HepG2 (cell line): ENCODE measurements around the gene PEPD. TPM values are rescaled to one million over a fixed set of nuclear protein-coding genes. Genes with fewer than 3 reads are reported as not detected.

ENCODE experiments used
- ATAC-seq: fragments of 200-7000 bp; cut with Tn5 transposase; 3 replicates; pipeline ENCODE4 v1.9.1; 2020; ENCODE audit warnings: mild to moderate bottlenecking, moderate library complexity
- BruUV-seq: library from RNA; stranded (reverse); fragments of 400-500 nt; replicated peaks from 2 replicates; lab custom pipeline; 2021; lab: Mats Ljungman, UMichigan
- CTCF ChIA-PET: fragments of 300-600 bp; formaldehyde crosslinking; extraction: SDS; loops from one replicate; lab custom pipeline; 2021; ENCODE audit warnings: low total read pairs, inconsistent platforms, low intra/inter-chr PET ratio; lab: Yijun Ruan, JAX
- POLR2A ChIA-PET: fragments of 350-600 bp; sonication (Branson Sonifier 250); formaldehyde crosslinking; loops from one replicate; lab custom pipeline; 2020; ENCODE audit warnings: antibody characterized with exemption, inconsistent platforms; lab: Yijun Ruan, JAX
- DNase-seq: peaks from one replicate; pipeline ENCODE4 v3.0.0-alpha.2; 2015; ENCODE audit warnings: low spot score
- FAIRE-seq: peaks from 3 replicates; lab custom pipeline; 2011; peaks lifted over from hg19 to GRCh38; lab: Jason Lieb, UNC
- H2AFZ ChIP-seq: one replicate; pipeline ENCODE4 v1.6.1; 2011; ENCODE audit warnings: low read length, inconsistent platforms
- H3K27ac ChIP-seq: fragments of 300-600 bp; 3 replicates; pipeline ENCODE4 v1.8.0; 2011; ENCODE audit warnings: mixed run types, mild to moderate bottlenecking, mixed read lengths, low read length, inconsistent platforms; ENCODE audit not compliant: insufficient read depth; ENCODE audit errors: extremely low read length
- H3K27me3 ChIP-seq, 2 experiments: fragments of 200-600 bp in 1 of 2; 2 replicates in 1 of 2; 3 replicates in 1 of 2; pipeline versions ENCODE4 v1.6.0 to v1.8.0; 2011; ENCODE audit warnings: low read length in 2 of 2, mild to moderate bottlenecking in 2 of 2, moderate library complexity in 2 of 2, inconsistent platforms in 1 of 2; ENCODE audit not compliant: insufficient read depth in 2 of 2, control insufficient read depth in 1 of 2
- H3K36me3 ChIP-seq, 2 experiments: fragments of 200-600 bp in 1 of 2; replicated peaks in 1 of 2; 2 replicates in 1 of 2; 3 replicates in 1 of 2; pipeline versions ENCODE4 v1.5.1 to v1.8.0; 2011; ENCODE audit warnings: low read length in 2 of 2, inconsistent platforms in 1 of 2; ENCODE audit not compliant: insufficient read depth in 2 of 2, control insufficient read depth in 1 of 2
- H3K4me1 ChIP-seq: 2 replicates; pipeline ENCODE4 v1.5.1; 2012; ENCODE audit warnings: low read length, inconsistent platforms; ENCODE audit not compliant: insufficient read depth
- H3K4me2 ChIP-seq: 2 replicates; pipeline ENCODE4 v1.6.0; 2011; ENCODE audit warnings: low read depth, low read length, inconsistent platforms
- H3K4me3 ChIP-seq, 3 experiments: fragments of 200-600 bp in 1 of 3; sonication (generic), shearing (Covaris generic) in 1 of 3; replicated peaks in 1 of 3; 2 replicates each; pipeline ENCODE4 v1.5.1; 2011 to 2016; ENCODE audit warnings: low read length in 3 of 3, inconsistent platforms in 2 of 3, low read depth in 2 of 3, mild to moderate bottlenecking in 2 of 3, control low read depth in 1 of 3, mixed read lengths in 1 of 3; ENCODE audit not compliant: insufficient read depth in 1 of 3
- H3K79me2 ChIP-seq: one replicate; pipeline ENCODE4 v1.6.1; 2011; ENCODE audit warnings: low read length, inconsistent platforms; ENCODE audit not compliant: insufficient read depth
- H3K9ac ChIP-seq: 2 replicates; pipeline ENCODE4 v1.6.0; 2011; ENCODE audit warnings: mild to moderate bottlenecking, low read depth, low read length, inconsistent platforms; ENCODE audit not compliant: insufficient read depth
- H3K9me3 ChIP-seq: 2 replicates; pipeline ENCODE4 v1.5.1; 2012; ENCODE audit warnings: mild to moderate bottlenecking, low read length
- H4K20me1 ChIP-seq: 2 replicates; pipeline ENCODE4 v1.6.0; 2011; ENCODE audit warnings: inconsistent platforms, mild to moderate bottlenecking, low read length, moderate library complexity; ENCODE audit not compliant: insufficient read depth
- BRCA1 ChIP-seq: sonication (generic); formaldehyde crosslinking; IDR thresholded peaks from 2 replicates; pipeline ENCODE4 v1.4.0; 2020; ENCODE audit warnings: missing genetic modification reagents
- CEBPG ChIP-seq: IDR thresholded peaks from 2 replicates; pipeline ENCODE4 v1.6.1; 2016
- HMG20B ChIP-seq: conservative IDR thresholded peaks from 2 replicates; pipeline ENCODE4 v1.6.1; 2016; ENCODE audit warnings: missing genetic modification reagents, missing compliant biosample characterization
- HOXD1 ChIP-seq: sonication (generic); formaldehyde crosslinking; IDR thresholded peaks from 2 replicates; pipeline ENCODE4 v1.5.0; 2020; ENCODE audit warnings: missing genetic modification reagents
- IRF2 ChIP-seq: IDR thresholded peaks from 2 replicates; pipeline ENCODE4 v1.6.1; 2018; ENCODE audit warnings: missing genetic modification reagents, missing compliant biosample characterization
- KLF6 ChIP-seq: IDR thresholded peaks from 2 replicates; pipeline ENCODE4 v1.8.0; 2016; ENCODE audit warnings: missing biosample characterization, missing genetic modification reagents
- MAFG ChIP-seq: sonication (generic); formaldehyde crosslinking; IDR thresholded peaks from 2 replicates; pipeline ENCODE4 v1.5.1; 2020; ENCODE audit warnings: mild to moderate bottlenecking, missing genetic modification reagents
- MAZ ChIP-seq, 2 experiments: sonication (generic) in 1 of 2; formaldehyde crosslinking in 1 of 2; IDR thresholded peaks; 2 replicates each; pipeline versions ENCODE4 v1.5.0 to v1.6.1; 2012 to 2020; ENCODE audit warnings: low read depth in 2 of 2, mild to moderate bottlenecking in 2 of 2, borderline replicate concordance in 1 of 2, improper control_type of control experiment in 1 of 2, low read length in 1 of 2, missing genetic modification reagents in 1 of 2, moderate library complexity in 1 of 2
- MEIS1 ChIP-seq: sonication (generic); formaldehyde crosslinking; IDR thresholded peaks from 2 replicates; pipeline ENCODE4 v1.9.0; 2021; ENCODE audit warnings: mild to moderate bottlenecking, missing genetic modification reagents, moderate library complexity, borderline replicate concordance
- PAF1 ChIP-seq: IDR thresholded peaks from 2 replicates; pipeline ENCODE4 v1.6.1; 2016; ENCODE audit warnings: missing genetic modification reagents, missing compliant biosample characterization
- POLR2A ChIP-seq, 2 experiments: IDR thresholded peaks; 2 replicates each; pipeline ENCODE4 v1.6.1; 2011; ENCODE audit warnings: low read depth in 2 of 2, low read length in 2 of 2, mild to moderate bottlenecking in 1 of 2, moderate library complexity in 1 of 2; ENCODE audit not compliant: insufficient read depth in 1 of 2
- TCF12 ChIP-seq, 2 experiments: fragments of 450-650 bp in 1 of 2; sonication (generic) in 1 of 2; formaldehyde crosslinking in 1 of 2; IDR thresholded peaks; 2 replicates each; pipeline versions ENCODE4 v1.6.1 to v1.8.0; 2017 to 2022; ENCODE audit warnings: antibody characterized with exemption in 1 of 2, mild to moderate bottlenecking in 1 of 2, missing genetic modification reagents in 1 of 2, moderate library complexity in 1 of 2
- ZKSCAN5 ChIP-seq: sonication (generic); formaldehyde crosslinking; IDR thresholded peaks from 2 replicates; pipeline ENCODE4 v1.5.1; 2020; ENCODE audit warnings: mild to moderate bottlenecking, missing genetic modification reagents
- ZNF264 ChIP-seq: sonication (generic); formaldehyde crosslinking; IDR thresholded peaks from 2 replicates; pipeline ENCODE4 v1.4.0; 2020; ENCODE audit warnings: missing genetic modification reagents
- ZNF513 ChIP-seq: sonication (generic); formaldehyde crosslinking; conservative IDR thresholded peaks from 2 replicates; pipeline ENCODE4 v1.5.0; 2020; ENCODE audit warnings: missing genetic modification reagents
- WGBS: methylation state at CpG from one replicate; pipeline ENCODE4 v1.1.6; 2017; ENCODE audit warnings: low lambda C conversion rate; 5-methylcytosine and 5-hydroxymethylcytosine counted together
- in situ Hi-C: cut with HindIII; loops from 2 replicates; pipeline ENCODE4 v1.10.0; 2017; ENCODE audit warnings: low pct_unique_long_range_greater_than_20kb; ENCODE audit not compliant: extremely low pct_ligation_motif_present
- intact Hi-C: fragments of 100-400 bp; cut with micrococcal nuclease; formaldehyde crosslinking; loops from one replicate; pipeline ENCODE4 v1.10.0; 2022; ENCODE audit not compliant: unreplicated experiment
- polyA plus RNA-seq, 8 experiments: library from polyadenylated mRNA; depleted of rRNA in 3 of 8; stranded (reverse) in 7 of 8; unstranded in 1 of 8; fragments of >200 nt; fragmentation: Illumina TruSeq in 4 of 8; extraction: Trizol in 4 of 8; gene quantifications; 2 replicates each; pipeline versions ENCODE4 v1.2.1 to v1.2.3, GENCODE V29; 2011 to 2016; ENCODE audit warnings: low read depth in 4 of 8, missing spikeins in 1 of 8, mixed read lengths in 1 of 8; ENCODE audit not compliant: insufficient read depth in 1 of 8
- total RNA-seq, 5 experiments: library from RNA; depleted of rRNA; stranded (reverse); fragments of >200 nt; fragmentation: Illumina TruSeq; extraction: Trizol; gene quantifications; 2 replicates each; pipeline ENCODE4 v1.2.3, GENCODE V29; 2016; ENCODE audit warnings: low read depth in 1 of 5

PEPD gene
- total and polyA plus RNA-seq, 2 of the 13 experiments (the other 11 are each of a cell fraction or from before 2014, with no cell fraction given) = 60.7 to 75.1 TPM

GRCh38 chr19:33456845-33457220 lies 64.8 kb downstream of the PEPD start:
- no peak for TF ChIP-seq ZNF264 (CRISPR knock-in tag)
- TF ChIP-seq TCF12 (IDR thresholded peaks at IDR 0.05) = no peak
- TF ChIP-seq TCF12 (CRISPR knock-in tag; IDR thresholded peaks at IDR 0.05) = no peak
- TF ChIP-seq IRF2 (CRISPR knock-in tag) = no peak
- TF ChIP-seq POLR2A (IDR thresholded peaks at IDR 0.05; ENCODE audit: insufficient read depth in 1 of 2, low read depth in 2 of 2, low read length in 2 of 2) = no peak
- no peak for TF ChIP-seq ZKSCAN5 (CRISPR knock-in tag)
- TF ChIP-seq KLF6 (CRISPR knock-in tag) = no peak
- TF ChIP-seq MAZ (IDR thresholded peaks at IDR 0.05; ENCODE audit: borderline replicate concordance, low read depth, low read length) = no peak
- TF ChIP-seq MAZ (CRISPR knock-in tag; IDR thresholded peaks at IDR 0.05; ENCODE audit: low read depth) = no peak
- TF ChIP-seq PAF1 = no peak
- TF ChIP-seq HMG20B (CRISPR knock-in tag) = no peak
- TF ChIP-seq CEBPG (CRISPR knock-in tag) = no peak
- TF ChIP-seq ZNF513 (CRISPR knock-in tag) = no peak
- TF ChIP-seq MAFG (CRISPR knock-in tag) = no peak
- no peak for TF ChIP-seq MEIS1
- TF ChIP-seq HOXD1 = no peak
- no peak for TF ChIP-seq BRCA1
- no peak overlapping the region for H3K9ac ChIP-seq
- WGBS = 92% methylated on average over 8 of the region's 10 CpGs
- BruUV-seq = no TSS peak
- H3K9me3 ChIP-seq = no peaks in the 10 kb centered on the region
- no peaks in the 10 kb centered on the region for H3K4me1 ChIP-seq
- H2AFZ ChIP-seq = no peak overlapping the region
- peaks cover 2 to 5% of the 10 kb centered on the region in 2 experiments; a peak in 3 of 5 replicates for H3K36me3 ChIP-seq
- no peaks in the 10 kb centered on the region for H3K27me3 ChIP-seq
- in situ Hi-C loops (no loop called here), intact Hi-C loops (no loop called here)
- ChIA-PET CTCF (no interaction called here), POLR2A (no interaction called here)
- H3K4me2 ChIP-seq = no peak overlapping the region
- no peak overlapping the region for H3K27ac ChIP-seq
- no peak; the same call in 2 of the 3 replicates for ATAC-seq
- no peaks in the 10 kb centered on the region for H3K79me2 ChIP-seq
- no peak overlapping the region for H3K4me3 ChIP-seq
- DNase-seq = no peak
- no peak for FAIRE-seq
- H4K20me1 ChIP-seq = no peaks in the 10 kb centered on the region
